Natural killer cell (primary cell): ENCODE data around the gene SPATA31E1. TPM values are rescaled to one million over a fixed set of nuclear protein-coding genes. Genes with fewer than 3 reads are reported as not detected.

Experiments used
- ATAC-seq, 3 donors: fragments of 150-1000 bp in 2 of 3; fragments of 200-7000 bp in 1 of 3; cut with Tn5 transposase; 1 replicate in 1 of 3; 2 replicates in 2 of 3; pipeline ENCODE4 v1.10.0; 2021; ENCODE audit warnings: mild to moderate bottlenecking in 2 of 3, moderate library complexity in 2 of 3
- DNase-seq, 2 donors: peaks; one replicate each; pipeline versions ENCODE4 v3.0.0 to v3.0.0-alpha.2; 2013 to 2021; ENCODE audit warnings: mixed read lengths in 1 of 2
- H3K27ac ChIP-seq: one replicate; pipeline ENCODE4 v1.5.1; 2013; ENCODE audit warnings: mild to moderate bottlenecking, low read length
- H3K27me3 ChIP-seq: one replicate; pipeline ENCODE4 v1.6.1; 2013; ENCODE audit warnings: low read length; ENCODE audit not compliant: control insufficient read depth, insufficient read depth
- H3K36me3 ChIP-seq: one replicate; pipeline ENCODE4 v1.6.1; 2013; ENCODE audit warnings: low read length; ENCODE audit not compliant: control insufficient read depth, insufficient read depth
- H3K4me1 ChIP-seq: one replicate; pipeline ENCODE4 v1.6.1; 2013; ENCODE audit warnings: low read length; ENCODE audit not compliant: control insufficient read depth, insufficient read depth
- H3K4me3 ChIP-seq: one replicate; pipeline ENCODE4 v1.5.1; 2013; ENCODE audit warnings: low read length
- H3K9me3 ChIP-seq: one replicate; pipeline ENCODE4 v1.6.1; 2013; ENCODE audit warnings: low read length; ENCODE audit not compliant: control insufficient read depth, insufficient read depth
- H3K27ac Mint-ChIP-seq, 2 donors: one replicate each; pipeline ENCODE4 v1.8.0; 2022; ENCODE audit warnings: mild to moderate bottlenecking in 2 of 2, mixed read lengths in 2 of 2, moderate library complexity in 1 of 2
- H3K27me3 Mint-ChIP-seq, 2 donors: one replicate each; pipeline ENCODE4 v1.8.0; 2022; ENCODE audit warnings: low read depth in 2 of 2, mixed read lengths in 2 of 2
- H3K36me3 Mint-ChIP-seq: one replicate; pipeline ENCODE4 v1.8.0; 2022; ENCODE audit warnings: mixed read lengths
- H3K4me1 Mint-ChIP-seq, 2 donors: one replicate each; pipeline ENCODE4 v1.8.0; 2022; ENCODE audit warnings: mixed read lengths in 2 of 2
- H3K4me3 Mint-ChIP-seq: one replicate; pipeline ENCODE4 v1.8.0; 2022; ENCODE audit warnings: mild to moderate bottlenecking, moderate library complexity, mixed read lengths
- H3K9me3 Mint-ChIP-seq, 2 donors: one replicate each; pipeline ENCODE4 v1.8.0; 2022; ENCODE audit warnings: mixed read lengths in 2 of 2
- CTCF ChIP-seq: fragments of 200-600 bp; IDR thresholded peaks from one replicate; pipeline ENCODE4 v1.8.0; 2022; ENCODE audit warnings: antibody characterized with exemption
- WGBS: methylation state at CpG from one replicate; pipeline ENCODE4 v1.1.7; 2013; ENCODE audit warnings: missing lambda C conversion rate; ENCODE audit not compliant: insufficient coverage; 5-methylcytosine and 5-hydroxymethylcytosine counted together
- intact Hi-C: fragments of 100-400 bp; cut with micrococcal nuclease; formaldehyde crosslinking; loops from one replicate; pipeline ENCODE4 v1.14.2; 2022
- total RNA-seq, 4 donors: library from RNA; stranded (reverse); fragments of 120-200 nt in 1 of 4; gene quantifications; one replicate each; pipeline versions ENCODE4 v1.2.3 to v1.2.4, GENCODE V29; 2013 to 2022

SPATA31E1 gene
- total RNA-seq, 3 donors from 2014 or later (not counting 1 experiment from before 2014, with no cell fraction given): not detected

GRCh38 chr9:87857141-87857947 lies 25.3 kb upstream of the SPATA31E1 start:
- no peaks in the 10 kb centered on the region for H3K9me3 Mint-ChIP-seq
- DNase-seq (no peak), ATAC-seq (no peak)
- no peak overlapping the region for H3K27ac Mint-ChIP-seq
- H3K4me1 Mint-ChIP-seq: no peaks in the 10 kb centered on the region
- Histone ChIP-seq H3K4me1 (no peaks in the 10 kb centered on the region), H3K9me3 (peaks cover 3% of the 10 kb centered on the region), H3K27ac (no peak overlapping the region), H3K4me3 (no peak overlapping the region), H3K36me3 (no peaks in the 10 kb centered on the region), H3K27me3 (no peaks in the 10 kb centered on the region)
- H3K4me3 Mint-ChIP-seq: no peak overlapping the region
- H3K27me3 Mint-ChIP-seq: peaks cover 0 to 4% of the 10 kb centered on the region in 2 donors
- no peaks in the 10 kb centered on the region for H3K36me3 Mint-ChIP-seq
- 85% methylated on average over 29 of the region's 29 CpGs for WGBS
- intact Hi-C loops: no loop called here
- TF ChIP-seq CTCF: no peak

- no peak overlapping the region for H3K27ac Mint-ChIP-seq
- H3K27ac ChIP-seq: no peak overlapping the region
- peaks cover 0 to 3% of the 10 kb centered on the region in 2 donors for H3K27me3 Mint-ChIP-seq
- H3K36me3 ChIP-seq: no peaks in the 10 kb centered on the region
- 91% methylated on average over 8 of the region's 8 CpGs for WGBS
- H3K9me3 Mint-ChIP-seq: no peaks in the 10 kb centered on the region
- TF ChIP-seq CTCF: no peak
- H3K9me3 ChIP-seq: peaks cover 3% of the 10 kb centered on the region
- ATAC-seq: no peak
- no peaks in the 10 kb centered on the region for H3K27me3 ChIP-seq
- H3K4me1 Mint-ChIP-seq: no peaks in the 10 kb centered on the region
- no peak for DNase-seq
- no peaks in the 10 kb centered on the region for H3K4me1 ChIP-seq
- intact Hi-C loops: no loop called here
- no peak overlapping the region for H3K4me3 ChIP-seq
- no peak overlapping the region for H3K4me3 Mint-ChIP-seq
- H3K36me3 Mint-ChIP-seq: no peaks in the 10 kb centered on the region
Measured at GRCh38 chr9:87857948-87858335, 24.7 kb upstream of the SPATA31E1 start.

- H3K9me3 Mint-ChIP-seq: no peaks in the 10 kb centered on the region
- H3K27ac ChIP-seq: no peak overlapping the region
- H3K4me1 Mint-ChIP-seq: no peaks in the 10 kb centered on the region
Measured at GRCh38 chr9:87859137-87859536, 23.5 kb upstream of the SPATA31E1 start.

More at GRCh38 chr9:87859137-87859536, 23.5 kb upstream of the SPATA31E1 start:
- TF ChIP-seq CTCF: no peak
- no peaks in the 10 kb centered on the region for H3K36me3 ChIP-seq
- no peak overlapping the region for H3K27ac Mint-ChIP-seq
- ATAC-seq (no peak), DNase-seq (no peak)
- no peaks in the 10 kb centered on the region for H3K36me3 Mint-ChIP-seq
- WGBS: 90% methylated on average over 27 of the region's 27 CpGs
- H3K4me1 ChIP-seq: no peaks in the 10 kb centered on the region
- H3K4me3 Mint-ChIP-seq: no peak overlapping the region
- no peaks in the 10 kb centered on the region for H3K27me3 ChIP-seq
- peaks cover 0 to 6% of the 10 kb centered on the region in 2 donors for H3K27me3 Mint-ChIP-seq
- no peak overlapping the region for H3K4me3 ChIP-seq
- intact Hi-C loops: no loop called here
- H3K9me3 ChIP-seq: peaks cover 3% of the 10 kb centered on the region
